Measurements from ENCODE around the gene AP4E1.
"Not testable (repeated sequence)": the region's sequence is repeated elsewhere in the genome, so short reads cannot be mapped to it uniquely, and the experiment has no call there.

The AP4E1 gene

GRCh38 chr15:50872832-50873426, 35.6 kb upstream of the AP4E1 start:
- H3K9me2 ChIP-seq (replicated peaks; ENCODE audit: low read depth, low read length): no peaks in the 10 kb centered on the region
- no peaks in the 10 kb centered on the region for H3K36me3 ChIP-seq (ENCODE audit: insufficient read depth, low read length)
- H2AFZ ChIP-seq (ENCODE audit: low read length): peak overlapping the region; percentile 6; the same call in 1 of the 2 replicates
- no peak overlapping the region for H3K4me2 ChIP-seq (ENCODE audit: low read depth, low read length, poor library complexity, severe bottlenecking)
- TF ChIP-seq CTCF (conservative IDR thresholded peaks at IDR 0.05; ENCODE audit: low read length): no peak
- no peak for TF ChIP-seq EZH2phosphoT487 (IDR thresholded peaks at IDR 0.05; ENCODE audit: borderline replicate concordance)
- H3K9me3 ChIP-seq (ENCODE audit: insufficient read depth, low read depth, low read length): no peaks in the 10 kb centered on the region
- no peaks in the 10 kb centered on the region for H3F3A ChIP-seq (ENCODE audit: low read depth)
- no peak overlapping the region for H3K4me3 ChIP-seq (ENCODE audit: low read length, poor library complexity, severe bottlenecking)
- H3K27me3 ChIP-seq (ENCODE audit: insufficient read depth, low read length, poor library complexity, severe bottlenecking): no peaks in the 10 kb centered on the region
- H3K4me1 ChIP-seq (ENCODE audit: insufficient read depth, low read length, poor library complexity, severe bottlenecking): peaks cover 5% of the 10 kb centered on the region
- H4K20me1 ChIP-seq (ENCODE audit: insufficient read depth, low read length, poor library complexity, severe bottlenecking): no peaks in the 10 kb centered on the region
- no peak overlapping the region for H3K9ac ChIP-seq (ENCODE audit: low read depth, low read length, poor library complexity, severe bottlenecking)
- H3K79me2 ChIP-seq (ENCODE audit: insufficient read depth, low read length): no peaks in the 10 kb centered on the region

GRCh38 chr15:50873935-50874361, 34.5 kb upstream of the AP4E1 start:
- Histone ChIP-seq H2AFZ (ENCODE audit: low read length) (no peak overlapping the region), H3K4me3 (ENCODE audit: low read length, poor library complexity, severe bottlenecking) (no peak overlapping the region), H3K9me3 (ENCODE audit: insufficient read depth, low read depth, low read length) (no peaks in the 10 kb centered on the region), H3K9me2 (replicated peaks; ENCODE audit: low read depth, low read length) (no peaks in the 10 kb centered on the region), H3F3A (ENCODE audit: low read depth) (no peaks in the 10 kb centered on the region), H3K79me2 (ENCODE audit: insufficient read depth, low read length) (no peaks in the 10 kb centered on the region), H3K9ac (ENCODE audit: low read depth, low read length, poor library complexity, severe bottlenecking) (no peak overlapping the region), H3K27me3 (ENCODE audit: insufficient read depth, low read length, poor library complexity, severe bottlenecking) (no peaks in the 10 kb centered on the region), H3K4me1 (ENCODE audit: insufficient read depth, low read length, poor library complexity, severe bottlenecking) (peaks cover 5% of the 10 kb centered on the region), H3K36me3 (ENCODE audit: insufficient read depth, low read length) (no peaks in the 10 kb centered on the region), H4K20me1 (ENCODE audit: insufficient read depth, low read length, poor library complexity, severe bottlenecking) (no peaks in the 10 kb centered on the region), H3K4me2 (ENCODE audit: low read depth, low read length, poor library complexity, severe bottlenecking) (no peak overlapping the region)
- TF ChIP-seq EZH2phosphoT487 (IDR thresholded peaks at IDR 0.05; ENCODE audit: borderline replicate concordance): no peak
- TF ChIP-seq CTCF (conservative IDR thresholded peaks at IDR 0.05; ENCODE audit: low read length): no peak; the same call in 1 of the 2 replicates

GRCh38 chr15:50875238-50875637, 33.2 kb upstream of the AP4E1 start:
- H3F3A ChIP-seq (ENCODE audit: low read depth); H3K36me3 ChIP-seq (ENCODE audit: insufficient read depth, low read length); H3K4me3 ChIP-seq (ENCODE audit: low read length, poor library complexity, severe bottlenecking); H3K4me2 ChIP-seq (ENCODE audit: low read depth, low read length, poor library complexity, severe bottlenecking); H3K79me2 ChIP-seq (ENCODE audit: insufficient read depth, low read length); H3K9ac ChIP-seq (ENCODE audit: low read depth, low read length, poor library complexity, severe bottlenecking); H3K9me2 ChIP-seq (replicated peaks; ENCODE audit: low read depth, low read length); H2AFZ ChIP-seq (ENCODE audit: low read length); H3K27me3 ChIP-seq (ENCODE audit: insufficient read depth, low read length, poor library complexity, severe bottlenecking); H3K4me1 ChIP-seq (ENCODE audit: insufficient read depth, low read length, poor library complexity, severe bottlenecking); H4K20me1 ChIP-seq (ENCODE audit: insufficient read depth, low read length, poor library complexity, severe bottlenecking); H3K9me3 ChIP-seq (ENCODE audit: insufficient read depth, low read depth, low read length): not testable (repeated sequence)
